K562 (cell line): ENCODE data around the gene PPP2R2D. TPM values are rescaled to one million over a fixed set of nuclear protein-coding genes. Genes with fewer than 3 reads are reported as not detected.

Source experiments
- DPF2 ChIP-seq: fragments of 450-650 bp; IDR thresholded peaks from 2 replicates; pipeline ENCODE4 v1.6.1; 2016
- MGA ChIP-seq: fragments of 450-650 bp; IDR thresholded peaks from 2 replicates; pipeline ENCODE4 v1.6.1; 2016; ENCODE audit warnings: mild to moderate bottlenecking, moderate library complexity
- MLLT1 ChIP-seq, 2 experiments: fragments of 450-650 bp; IDR thresholded peaks; 2 replicates each; pipeline ENCODE4 v1.6.1; 2016
- PKNOX1 ChIP-seq: fragments of 450-650 bp; IDR thresholded peaks from 2 replicates; pipeline ENCODE4 v1.6.1; 2016
- RBBP5 ChIP-seq: fragments of 200-600 bp; sonication (generic); IDR thresholded peaks from 2 replicates; pipeline ENCODE4 v1.6.1; 2012; ENCODE audit warnings: borderline replicate concordance, mild to moderate bottlenecking, low read length, control low read depth, inconsistent platforms; ENCODE audit not compliant: insufficient read depth, poor library complexity, severe bottlenecking
- RUNX1 ChIP-seq: sonication (generic); IDR thresholded peaks from 2 replicates; pipeline ENCODE4 v1.6.1; 2016; ENCODE audit warnings: antibody characterized with exemption, low read depth
- SUPT5H ChIP-seq: fragments of 450-650 bp; IDR thresholded peaks from 2 replicates; pipeline ENCODE4 v1.6.1; 2016
- ZNF764 ChIP-seq: fragments of 250-450 bp; sonication (Bioruptor Pico); IDR thresholded peaks from 2 replicates; pipeline ENCODE4 v1.4.0; 2020; ENCODE audit warnings: low read depth, mild to moderate bottlenecking, moderate library complexity
- polyA plus RNA-seq, 8 experiments: library from polyadenylated mRNA; depleted of rRNA in 4 of 8; stranded (reverse) in 5 of 8; unstranded in 3 of 8; fragments of >200 nt; fragmentation: Nextera tagmentation in 2 of 8; fragmentation: Illumina TruSeq in 1 of 8; extraction: Ambion mirVana in 2 of 8; extraction: Trizol in 1 of 8; gene quantifications; 2 replicates each; pipeline versions ENCODE4 v1.2.1 to v1.2.3, GENCODE V29; 2011 to 2014; ENCODE audit warnings: inconsistent platforms in 1 of 8, missing spikeins in 1 of 8
- total RNA-seq, 7 experiments: library from RNA; depleted of rRNA in 6 of 7; stranded (reverse); fragments of >200 nt in 6 of 7; fragmentation: Illumina TruSeq in 2 of 7; extraction: Trizol in 2 of 7; gene quantifications; 2 replicates each; pipeline versions ENCODE4 v1.2.1 to v1.2.3, GENCODE V29; 2011 to 2021; ENCODE audit warnings: low replicate concordance in 1 of 7

PPP2R2D gene
- total and polyA plus RNA-seq, 9 of the 15 experiments (the other 6 are each of a cell fraction or from before 2014, with no cell fraction given): 1.9 to 37.0 (median 26.8) TPM

- TF ChIP-seq DPF2 (no peak), PKNOX1 (peak; percentile 79), RBBP5 (no peak), MGA (peak; percentile 65), RUNX1 (no peak), SUPT5H (no peak), MLLT1 (IDR thresholded peaks at IDR 0.05) (peak in 1 of 2 experiments; percentile 30; a peak in 1 of 4 replicates), ZNF764 (CRISPR knock-in tag) (no peak)
Observed at GRCh38 chr10:131896403-131896802, 4.4 kb upstream of the PPP2R2D start (continued).
